GM12878 (cell line): Measurements from ENCODE around the gene NKX2-3. TPM values are rescaled to one million over a fixed set of nuclear protein-coding genes. Genes with fewer than 3 reads are reported as not detected.

Source experiments
- ATAC-seq: fragments of 200-7000 bp; cut with Tn5 transposase; 3 replicates; pipeline ENCODE4 v1.9.1; 2020; ENCODE audit warnings: mild to moderate bottlenecking, moderate library complexity
- BruUV-seq: library from RNA; stranded (reverse); fragments of 400-500 nt; replicated peaks from 2 replicates; lab custom pipeline; 2021; lab: Mats Ljungman, UMichigan
- CTCF ChIA-PET: fragments of 300-600 bp; sonication (Branson Sonifier 250); formaldehyde crosslinking; extraction: SDS; loops from one replicate; lab custom pipeline; 2021; ENCODE audit warnings: inconsistent platforms; lab: Yijun Ruan, JAX
- POLR2A ChIA-PET: fragments of 350-600 bp; formaldehyde crosslinking; extraction: SDS; loops from one replicate; lab custom pipeline; 2021; ENCODE audit warnings: inconsistent platforms; lab: Charles Lee
- RAD21 ChIA-PET: fragments of 300-600 bp; sonication (Branson Sonifier 250); formaldehyde crosslinking; loops from one replicate; lab custom pipeline; 2023; ENCODE audit warnings: antibody characterized with exemption; ENCODE audit not compliant: unreplicated experiment; lab: Charles Lee
- SMC1A ChIA-PET: fragments of 300-600 bp; sonication (Branson Sonifier 250); formaldehyde crosslinking; loops from one replicate; lab custom pipeline; 2023; ENCODE audit not compliant: unreplicated experiment, uncharacterized antibody; lab: Charles Lee
- DNase-seq: peaks from one replicate; pipeline ENCODE4 v3.0.0-alpha.2; 2011; ENCODE audit warnings: low read depth, low spot score
- FAIRE-seq: peaks from 3 replicates; lab custom pipeline; 2011; peaks lifted over from hg19 to GRCh38; lab: Jason Lieb, UNC
- H2AFZ ChIP-seq: 2 replicates; pipeline ENCODE4 v1.6.0; 2011; ENCODE audit warnings: low read depth, low read length, control low read depth; ENCODE audit not compliant: control insufficient read depth
- H3K27ac ChIP-seq: 2 replicates; pipeline ENCODE4 v1.5.1; 2011; ENCODE audit warnings: control low read depth; ENCODE audit not compliant: control insufficient read depth, insufficient read depth
- H3K27me3 ChIP-seq, 2 experiments: replicated peaks in 1 of 2; 2 replicates each; pipeline versions ENCODE4 v1.6.0 to v1.6.1; 2011; ENCODE audit warnings: low read length in 1 of 2; ENCODE audit not compliant: control insufficient read depth in 2 of 2, insufficient read depth in 2 of 2
- H3K36me3 ChIP-seq, 2 experiments: 2 replicates each; pipeline ENCODE4 v1.5.1; 2011; ENCODE audit warnings: low read length in 1 of 2; ENCODE audit not compliant: control insufficient read depth in 2 of 2, insufficient read depth in 2 of 2
- H3K4me1 ChIP-seq: 2 replicates; pipeline ENCODE4 v1.6.1; 2011; ENCODE audit warnings: mild to moderate bottlenecking, low read length, moderate library complexity, mixed read lengths; ENCODE audit not compliant: control insufficient read depth, insufficient read depth
- H3K4me2 ChIP-seq: 2 replicates; pipeline ENCODE4 v1.6.0; 2011; ENCODE audit warnings: control low read depth; ENCODE audit not compliant: control insufficient read depth, insufficient read depth
- H3K4me3 ChIP-seq: fragments of 200-600 bp; sonication (generic); 2 replicates; pipeline ENCODE4 v1.5.1; 2016
- H3K79me2 ChIP-seq: 2 replicates; pipeline ENCODE4 v1.6.0; 2011; ENCODE audit warnings: low read length; ENCODE audit not compliant: control insufficient read depth, insufficient read depth
- H3K9ac ChIP-seq: 2 replicates; pipeline ENCODE4 v1.8.0; 2011; ENCODE audit warnings: low read length, control low read depth, mixed read lengths; ENCODE audit not compliant: control insufficient read depth, insufficient read depth
- H3K9me3 ChIP-seq: replicated peaks from 3 replicates; pipeline ENCODE4 v1.5.1; 2011; ENCODE audit warnings: mild to moderate bottlenecking, low read length; ENCODE audit not compliant: control insufficient read depth, insufficient read depth
- H4K20me1 ChIP-seq: 2 replicates; pipeline ENCODE4 v1.6.0; 2011; ENCODE audit not compliant: control insufficient read depth, insufficient read depth
- CBX5 ChIP-seq: sonication (generic); IDR thresholded peaks from 2 replicates; pipeline ENCODE4 v1.6.1; 2016; ENCODE audit warnings: low read depth, moderate library complexity, mild to moderate bottlenecking, inconsistent platforms
- CREM ChIP-seq: IDR thresholded peaks from 2 replicates; pipeline ENCODE4 v1.6.1; 2014; ENCODE audit warnings: antibody characterized with exemption, low read depth
- EED ChIP-seq: sonication (generic); IDR thresholded peaks from 2 replicates; pipeline ENCODE4 v1.6.1; 2016; ENCODE audit warnings: antibody characterized with exemption, low read depth
- IKZF2 ChIP-seq, 2 experiments: fragments of 450-650 bp; IDR thresholded peaks; 2 replicates each; pipeline ENCODE4 v1.6.1; 2017; ENCODE audit warnings: mild to moderate bottlenecking in 2 of 2, moderate library complexity in 2 of 2
- IRF4 ChIP-seq: IDR thresholded peaks from 2 replicates; pipeline ENCODE4 v1.6.1; 2011; ENCODE audit warnings: low read depth, low read length
- MTA3 ChIP-seq: IDR thresholded peaks from 2 replicates; pipeline ENCODE4 v1.6.1; 2012; ENCODE audit warnings: low read length, inconsistent platforms, borderline replicate concordance
- MXI1 ChIP-seq: fragments of 150-350 bp; IDR thresholded peaks from 2 replicates; pipeline ENCODE4 v1.6.1; 2011; ENCODE audit warnings: low read depth, mild to moderate bottlenecking, inconsistent platforms, low read length, improper control_type of control experiment
- POLR2AphosphoS5 ChIP-seq: IDR thresholded peaks from 2 replicates; pipeline ENCODE4 v1.6.1; 2011; ENCODE audit warnings: mild to moderate bottlenecking, low read length, inconsistent platforms
- POU2F2 ChIP-seq: IDR thresholded peaks from 3 replicates; pipeline ENCODE4 v1.6.1; 2011; ENCODE audit warnings: low read depth, mild to moderate bottlenecking, low read length, borderline replicate concordance
- SP1 ChIP-seq: IDR thresholded peaks from one replicate; pipeline ENCODE4 v1.6.1; 2011; ENCODE audit warnings: low read depth, low read length
- TCF12 ChIP-seq: IDR thresholded peaks from 2 replicates; pipeline ENCODE4 v1.6.1; 2011; ENCODE audit warnings: low read depth, mild to moderate bottlenecking, low read length
- YBX1 ChIP-seq: fragments of 450-650 bp; IDR thresholded peaks from 2 replicates; pipeline ENCODE4 v1.6.1; 2016; ENCODE audit warnings: antibody characterized with exemption
- ZNF217 ChIP-seq: fragments of 450-650 bp; IDR thresholded peaks from 2 replicates; pipeline ENCODE4 v1.6.1; 2017; ENCODE audit warnings: antibody characterized with exemption, mild to moderate bottlenecking
- WGBS: methylation state at CpG from one replicate; pipeline ENCODE4 v1.1.6; 2016; ENCODE audit warnings: low lambda C conversion rate; ENCODE audit not compliant: insufficient replicate concordance, insufficient coverage; ENCODE audit errors: missing lambda C conversion rate; 5-methylcytosine and 5-hydroxymethylcytosine counted together
- in situ Hi-C: fragments of 300-500 bp; cut with MboI; formaldehyde crosslinking; loops from 9 replicates; pipeline ENCODE4 v1.14.3; 2018; ENCODE audit warnings: mixed read lengths
- intact Hi-C: fragments of 100-400 bp; cut with micrococcal nuclease; formaldehyde crosslinking; loops from one replicate; pipeline ENCODE4 v1.14.2; 2022; ENCODE audit not compliant: unreplicated experiment
- polyA plus RNA-seq, 11 experiments: library from polyadenylated mRNA; depleted of rRNA in 4 of 11; unstranded in 6 of 11; stranded (reverse) in 5 of 11; fragments of >200 nt; fragmentation: Nextera tagmentation in 4 of 11; fragmentation: Illumina TruSeq in 1 of 11; extraction: Ambion mirVana in 4 of 11; extraction: Trizol in 1 of 11; gene quantifications; 1 replicate in 1 of 11; 2 replicates in 10 of 11; pipeline versions ENCODE4 v1.2.1 to v1.2.3, GENCODE V29; 2011 to 2016; ENCODE audit warnings: inconsistent platforms in 2 of 11, missing spikeins in 2 of 11, low read depth in 1 of 11
- total RNA-seq, 4 experiments: library from RNA; depleted of rRNA in 3 of 4; stranded (reverse); fragments of >200 nt in 3 of 4; fragmentation: Illumina TruSeq in 1 of 4; extraction: Trizol in 1 of 4; gene quantifications; 2 replicates each; pipeline versions ENCODE4 v1.2.1 to v1.2.3, GENCODE V29; 2013 to 2021
- TF ChIP-seq, protein P1 (sequence below): IDR thresholded peaks from 2 replicates; pipeline ENCODE4 v1.6.1; 2012; ENCODE audit warnings: low read depth, low read length, improper control_type of control experiment

Gene NKX2-3
- total and polyA plus RNA-seq, 10 of the 15 experiments (the other 5 are each of a cell fraction or from before 2014, with no cell fraction given), result not detected

DNA sequence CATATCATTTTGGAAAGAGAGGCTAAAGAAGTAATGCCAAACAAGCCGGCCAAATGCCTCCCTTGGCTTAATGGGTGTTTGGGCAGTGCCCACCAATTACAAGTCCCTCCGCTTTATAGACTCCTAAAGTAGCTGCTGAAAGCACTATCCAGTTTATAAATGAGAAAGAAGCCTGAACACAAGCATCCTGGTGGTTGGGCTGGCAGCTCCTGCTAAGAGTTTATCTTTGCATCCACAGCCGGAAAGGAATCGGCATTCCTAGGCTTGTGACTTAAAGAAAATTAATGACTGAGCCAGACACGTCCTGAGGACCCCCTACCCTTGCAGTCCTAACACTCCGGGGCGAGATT lies 13.1 kb upstream of the NKX2-3 start:
- Histone ChIP-seq H3K27me3 (peaks cover 0 to 2% of the 10 kb centered on the region in 2 experiments; a peak in 3 of 4 replicates), H3K4me1 (no peaks in the 10 kb centered on the region), H3K79me2 (no peaks in the 10 kb centered on the region), H3K9me3 (no peaks in the 10 kb centered on the region), H3K27ac (no peak overlapping the region), H3K4me3 (no peak overlapping the region), H3K4me2 (no peak overlapping the region), H4K20me1 (no peaks in the 10 kb centered on the region), H2AFZ (no peak overlapping the region), H3K36me3 (no peaks in the 10 kb centered on the region), H3K9ac (no peak overlapping the region)
- WGBS, result 19% methylated on average over 7 of the region's 7 CpGs
- TF ChIP-seq POLR2AphosphoS5 (no peak), IKZF2 (IDR thresholded peaks at IDR 0.05) (no peak), IRF4 (no peak), MXI1 (no peak), CBX5 (no peak), TCF12 (no peak), POU2F2 (no peak), EED (no peak), SP1 (no peak), YBX1 (no peak), MTA3 (no peak), ZNF217 (no peak), CREM (no peak)
- TF ChIP-seq, protein P1, sequence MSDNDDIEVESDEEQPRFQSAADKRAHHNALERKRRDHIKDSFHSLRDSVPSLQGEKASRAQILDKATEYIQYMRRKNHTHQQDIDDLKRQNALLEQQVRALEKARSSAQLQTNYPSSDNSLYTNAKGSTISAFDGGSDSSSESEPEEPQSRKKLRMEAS, result no peak
- in situ Hi-C loops (no loop called here), intact Hi-C loops (no loop called here)
- no peak for DNase-seq
- no peak for FAIRE-seq
- SMC1A ChIA-PET, result no interaction called here
- ATAC-seq, result no peak
- POLR2A ChIA-PET, result no interaction called here
- CTCF ChIA-PET, result no interaction called here
- RAD21 ChIA-PET, result no interaction called here
- BruUV-seq, result no TSS peak
